HG02840 (cell line): ENCODE results near the gene ADAM8.
"Not testable (repeated sequence)": the region's sequence is repeated elsewhere in the genome, so short reads cannot be mapped to it uniquely, and the experiment has no call there.

ENCODE experiments used
- ATAC-seq: cut with Tn5 transposase; IDR thresholded peaks from one replicate; pipeline ENCODE4 v1.9.1; 2021; ENCODE audit warnings: mild to moderate bottlenecking, moderate library complexity, moderate number of reproducible peaks; ENCODE audit not compliant: unreplicated experiment, low FRiP score

Gene ADAM8

GRCh38 chr10:133270773-133271297 lies 5.8 kb downstream of the ADAM8 start:
- no peak for ATAC-seq

- ATAC-seq = no peak
These were observed 6.5 kb downstream of the ADAM8 start for GRCh38 chr10:133270204-133270603.

GRCh38 chr10:133269367-133269766 lies 7.3 kb downstream of the ADAM8 start:
- no peak for ATAC-seq

- ATAC-seq = no peak
These were observed 8.1 kb downstream of the ADAM8 start for GRCh38 chr10:133268532-133268931.

- ATAC-seq = no peak
These were observed 8.8 kb downstream of the ADAM8 start for GRCh38 chr10:133267829-133268228.

GRCh38 chr10:133267293-133267692 lies 9.4 kb downstream of the ADAM8 start:
- no peak for ATAC-seq

- ATAC-seq = no peak
These were observed 10.4 kb downstream of the ADAM8 start for GRCh38 chr10:133266056-133266795.

GRCh38 chr10:133265052-133265451 lies 11.6 kb downstream of the ADAM8 start:
- ATAC-seq = not testable (repeated sequence)

- no peak for ATAC-seq
These were observed 12.2 kb downstream of the ADAM8 start for GRCh38 chr10:133264461-133264860.

GRCh38 chr10:133263674-133264073 lies 13.0 kb downstream of the ADAM8 start:
- ATAC-seq = no peak

GRCh38 chr10:133262696-133263095 lies 14.0 kb downstream of the ADAM8 start:
- no peak for ATAC-seq

- peak; percentile 47 for ATAC-seq
These were observed 14.8 kb downstream of the ADAM8 start for GRCh38 chr10:133261726-133262325.

GRCh38 chr10:133260895-133261725 lies 15.6 kb downstream of the ADAM8 start:
- ATAC-seq = peak; percentile 39

GRCh38 chr10:133259602-133259989 lies 17.1 kb downstream of the ADAM8 start:
- no peak for ATAC-seq

GRCh38 chr10:133258818-133259601 lies 17.7 kb downstream of the ADAM8 start:
- no peak for ATAC-seq

GRCh38 chr10:133258066-133258817 lies 18.4 kb downstream of the ADAM8 start:
- ATAC-seq = no peak

GRCh38 chr10:133257489-133258065 lies 19.1 kb downstream of the ADAM8 start:
- no peak for ATAC-seq

GRCh38 chr10:133255323-133255722 lies 21.3 kb downstream of the ADAM8 start:
- no peak for ATAC-seq

- ATAC-seq = no peak
These were observed 22.1 kb downstream of the ADAM8 start for GRCh38 chr10:133254421-133255120.
